ENCODE measurements around the gene RNF144A.

- TF ChIP-seq CTCF (IDR thresholded peaks at IDR 0.05), result no peak
- TF ChIP-seq POLR2A (IDR thresholded peaks at IDR 0.05), result no peak
Observed at GRCh38 chr2:6967301-6967700, 50.1 kb downstream of the RNF144A start.

All from testis (tissue), 2 donors.